OCI-LY1 (cell line): ENCODE data around the gene GATA2.

Experiments used
- H2AFZ ChIP-seq: fragments of 200-600 bp; sonication (generic), shearing (Covaris generic); 2 replicates; pipeline ENCODE4 v1.6.0; 2014; ENCODE audit warnings: antibody characterized with exemption, mild to moderate bottlenecking, low read length
- H3F3A ChIP-seq: fragments of 200-600 bp; sonication (generic), shearing (Covaris generic); 2 replicates; pipeline ENCODE4 v1.6.0; 2014; ENCODE audit warnings: mild to moderate bottlenecking, antibody characterized with exemption, low read length, moderate library complexity; ENCODE audit not compliant: insufficient read depth
- H3K27ac ChIP-seq: fragments of 200-600 bp; sonication (generic); 2 replicates; pipeline ENCODE4 v1.5.1; 2014; ENCODE audit warnings: low read length, mixed run types, mild to moderate bottlenecking, low read depth; ENCODE audit not compliant: poor library complexity, severe bottlenecking
- H3K27me3 ChIP-seq: fragments of 200-600 bp; sonication (generic); 2 replicates; pipeline ENCODE4 v1.6.0; 2014; ENCODE audit warnings: antibody characterized with exemption, mild to moderate bottlenecking, low read length, moderate library complexity; ENCODE audit not compliant: insufficient read depth
- H3K36me3 ChIP-seq: fragments of 200-600 bp; sonication (generic); 2 replicates; pipeline ENCODE4 v1.6.1; 2014; ENCODE audit warnings: mild to moderate bottlenecking, antibody characterized with exemption, low read length, moderate library complexity, mixed read lengths; ENCODE audit not compliant: insufficient read depth
- H3K4me1 ChIP-seq: fragments of 200-600 bp; sonication (generic); 2 replicates; pipeline ENCODE4 v1.5.1; 2014; ENCODE audit warnings: mild to moderate bottlenecking, low read length, moderate library complexity; ENCODE audit not compliant: insufficient read depth, severe bottlenecking
- H3K4me2 ChIP-seq: fragments of 200-600 bp; sonication (generic), shearing (Covaris generic); 2 replicates; pipeline ENCODE4 v1.6.1; 2014; ENCODE audit warnings: low read length
- H3K4me3 ChIP-seq: fragments of 200-600 bp; sonication (generic); 2 replicates; pipeline ENCODE4 v1.5.1; 2014; ENCODE audit warnings: low read length, low read depth, mild to moderate bottlenecking, mixed read lengths; ENCODE audit not compliant: poor library complexity, severe bottlenecking
- H3K79me2 ChIP-seq: fragments of 200-600 bp; shearing (Covaris generic); 2 replicates; pipeline ENCODE4 v1.6.1; 2016; ENCODE audit warnings: mixed run types, low read length, mixed read lengths; ENCODE audit not compliant: insufficient read depth
- H3K9ac ChIP-seq: fragments of 200-600 bp; sonication (generic), shearing (Covaris generic); 2 replicates; pipeline ENCODE4 v1.6.1; 2014; ENCODE audit warnings: mild to moderate bottlenecking, low read length, mixed read lengths
- H3K9me2 ChIP-seq: fragments of 200-600 bp; sonication (generic), shearing (Covaris generic); 2 replicates; pipeline ENCODE4 v1.6.1; 2014; ENCODE audit warnings: low read depth, mild to moderate bottlenecking, low read length, mixed read lengths
- H3K9me3 ChIP-seq: fragments of 200-600 bp; shearing (Covaris generic); 2 replicates; pipeline ENCODE4 v1.6.1; 2014; ENCODE audit warnings: low read length, mixed read lengths
- H4K20me1 ChIP-seq: fragments of 200-600 bp; sonication (generic), shearing (Covaris generic); 2 replicates; pipeline ENCODE4 v1.6.0; 2016; ENCODE audit warnings: mild to moderate bottlenecking, low read length; ENCODE audit not compliant: insufficient read depth
- EZH2 ChIP-seq: fragments of 200-600 bp; sonication (generic), shearing (Covaris generic); IDR thresholded peaks from 2 replicates; pipeline ENCODE4 v1.8.0; 2017; ENCODE audit warnings: borderline replicate concordance, mixed run types, mild to moderate bottlenecking, antibody characterized with exemption, low read length, moderate library complexity, mixed read lengths
- TF ChIP-seq, protein P1 (sequence below): fragments of 200-600 bp; sonication (generic), shearing (Covaris generic); IDR thresholded peaks from 2 replicates; pipeline ENCODE4 v1.5.1; 2017; ENCODE audit warnings: mild to moderate bottlenecking, antibody characterized with exemption, low read length, moderate library complexity, mixed read lengths

Gene GATA2

DNA sequence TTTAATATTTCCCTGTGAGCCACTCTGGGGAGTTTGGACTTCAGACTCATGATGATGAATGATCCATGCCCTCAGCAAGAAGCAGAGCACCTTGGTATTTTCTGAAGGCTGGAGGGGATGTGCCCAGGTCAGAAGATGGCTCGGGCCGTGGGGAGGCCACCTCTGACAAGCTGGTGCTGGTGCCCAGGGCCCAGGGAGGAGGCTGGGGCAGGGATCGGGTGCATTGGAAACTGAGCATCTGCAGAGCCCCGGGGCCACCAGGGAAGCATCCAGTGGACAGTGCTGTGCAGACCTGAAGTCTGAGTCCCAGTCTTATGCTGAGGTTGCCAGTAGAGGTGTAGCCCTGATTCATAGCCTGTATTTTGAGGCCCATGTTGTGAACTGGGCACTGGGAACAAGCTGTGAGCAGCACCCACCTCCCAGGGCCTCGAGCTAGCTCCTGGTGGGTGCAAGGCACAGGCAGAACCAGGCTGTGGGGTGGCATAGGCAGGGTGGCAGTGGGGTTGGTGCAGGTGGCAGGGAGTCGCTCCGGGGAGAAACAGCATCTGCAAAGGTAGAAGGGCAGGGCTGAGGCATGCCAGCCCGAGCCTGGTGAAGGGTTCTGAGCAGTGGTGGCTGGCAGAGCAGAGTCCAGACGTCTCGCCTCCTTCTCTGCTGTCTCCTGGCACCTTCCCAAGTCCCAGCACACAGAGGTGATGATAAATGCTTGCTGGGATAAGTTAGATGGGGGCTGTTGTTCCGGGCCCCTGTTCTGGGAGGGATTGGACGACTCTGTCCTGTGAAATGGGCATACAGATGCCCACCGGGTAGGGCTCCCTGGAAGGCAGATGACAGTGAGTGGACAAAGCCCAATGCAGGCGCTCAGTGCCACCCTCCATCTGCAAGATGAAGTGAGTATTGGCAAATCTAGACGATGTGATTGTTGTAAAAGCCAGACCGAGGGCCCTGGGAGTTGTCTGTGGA, 36.9 kb downstream of the GATA2 start:
- no peaks in the 10 kb centered on the region for H3K4me1 ChIP-seq
- no peak overlapping the region for H3K4me2 ChIP-seq
- H3K79me2 ChIP-seq = no peaks in the 10 kb centered on the region
- peaks cover 14% of the 10 kb centered on the region; the same call in 1 of the 2 replicates for H3K27me3 ChIP-seq
- no peaks in the 10 kb centered on the region for H4K20me1 ChIP-seq
- no peak overlapping the region for H3K27ac ChIP-seq
- H3K36me3 ChIP-seq = no peaks in the 10 kb centered on the region
- H3K9ac ChIP-seq = no peak overlapping the region
- no peak overlapping the region for H2AFZ ChIP-seq
- H3K9me3 ChIP-seq = no peaks in the 10 kb centered on the region
- H3K9me2 ChIP-seq = no peaks in the 10 kb centered on the region
- H3K4me3 ChIP-seq = no peak overlapping the region
- H3F3A ChIP-seq = no peaks in the 10 kb centered on the region
- no peak for TF ChIP-seq EZH2
- TF ChIP-seq, protein P1, sequence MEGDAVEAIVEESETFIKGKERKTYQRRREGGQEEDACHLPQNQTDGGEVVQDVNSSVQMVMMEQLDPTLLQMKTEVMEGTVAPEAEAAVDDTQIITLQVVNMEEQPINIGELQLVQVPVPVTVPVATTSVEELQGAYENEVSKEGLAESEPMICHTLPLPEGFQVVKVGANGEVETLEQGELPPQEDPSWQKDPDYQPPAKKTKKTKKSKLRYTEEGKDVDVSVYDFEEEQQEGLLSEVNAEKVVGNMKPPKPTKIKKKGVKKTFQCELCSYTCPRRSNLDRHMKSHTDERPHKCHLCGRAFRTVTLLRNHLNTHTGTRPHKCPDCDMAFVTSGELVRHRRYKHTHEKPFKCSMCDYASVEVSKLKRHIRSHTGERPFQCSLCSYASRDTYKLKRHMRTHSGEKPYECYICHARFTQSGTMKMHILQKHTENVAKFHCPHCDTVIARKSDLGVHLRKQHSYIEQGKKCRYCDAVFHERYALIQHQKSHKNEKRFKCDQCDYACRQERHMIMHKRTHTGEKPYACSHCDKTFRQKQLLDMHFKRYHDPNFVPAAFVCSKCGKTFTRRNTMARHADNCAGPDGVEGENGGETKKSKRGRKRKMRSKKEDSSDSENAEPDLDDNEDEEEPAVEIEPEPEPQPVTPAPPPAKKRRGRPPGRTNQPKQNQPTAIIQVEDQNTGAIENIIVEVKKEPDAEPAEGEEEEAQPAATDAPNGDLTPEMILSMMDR = no peak

DNA sequence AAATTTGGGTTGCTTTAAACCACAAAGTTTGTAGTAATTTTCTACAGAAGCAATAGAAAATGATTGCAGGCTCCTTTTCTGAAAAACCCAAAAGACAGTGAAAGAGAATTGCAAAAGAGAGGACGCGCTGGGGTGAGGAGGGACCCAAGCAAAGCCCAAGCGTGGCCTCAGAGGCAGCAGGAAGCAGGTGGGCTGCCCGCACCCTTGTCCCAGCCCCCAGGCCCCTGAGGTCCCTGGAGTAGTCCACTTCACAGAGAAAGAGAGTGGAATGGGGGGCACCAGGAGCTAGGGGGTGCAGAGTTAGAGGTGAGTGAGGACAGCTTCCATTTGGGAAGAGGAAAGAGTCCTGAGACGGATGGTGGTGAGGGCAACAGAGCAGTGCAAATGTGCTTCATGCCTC, 37.9 kb downstream of the GATA2 start:
- no peak for TF ChIP-seq EZH2
- Histone ChIP-seq H4K20me1 (no peaks in the 10 kb centered on the region), H3K4me3 (no peak overlapping the region), H3K9me3 (no peaks in the 10 kb centered on the region), H3K4me1 (no peaks in the 10 kb centered on the region), H3F3A (no peaks in the 10 kb centered on the region), H3K9ac (no peak overlapping the region), H3K36me3 (no peaks in the 10 kb centered on the region), H3K4me2 (no peak overlapping the region), H3K27me3 (peaks cover 19% of the 10 kb centered on the region; the same call in 1 of the 2 replicates), H3K27ac (no peak overlapping the region), H3K9me2 (no peaks in the 10 kb centered on the region), H2AFZ (no peak overlapping the region), H3K79me2 (no peaks in the 10 kb centered on the region)

DNA sequence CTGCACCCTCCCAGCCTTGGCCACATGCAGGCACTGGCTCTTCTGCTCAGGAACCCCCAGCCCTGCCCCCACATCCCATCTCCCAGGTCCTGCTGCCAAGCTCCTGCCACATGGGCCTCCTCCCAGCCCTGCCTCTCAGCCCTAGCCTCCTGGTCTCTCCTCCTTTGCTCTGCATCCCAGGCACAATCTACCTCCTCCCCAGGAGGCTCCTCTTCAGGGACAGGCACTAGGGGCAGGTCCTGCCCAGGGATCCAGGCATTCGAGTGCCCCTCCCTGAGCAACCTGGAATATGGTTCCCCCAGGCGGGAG, 38.7 kb downstream of the GATA2 start:
- peaks cover 19% of the 10 kb centered on the region; the same call in 1 of the 2 replicates for H3K27me3 ChIP-seq
- no peak for TF ChIP-seq EZH2
- TF ChIP-seq, protein P1 = no peak
- no peak overlapping the region for H3K9ac ChIP-seq
- H3K9me3 ChIP-seq = no peaks in the 10 kb centered on the region
- H3K4me1 ChIP-seq = no peaks in the 10 kb centered on the region
- no peak overlapping the region for H3K27ac ChIP-seq
- no peak overlapping the region for H2AFZ ChIP-seq
- H3K4me2 ChIP-seq = no peak overlapping the region
- no peaks in the 10 kb centered on the region for H3F3A ChIP-seq
- no peaks in the 10 kb centered on the region for H4K20me1 ChIP-seq
- H3K36me3 ChIP-seq = no peaks in the 10 kb centered on the region
- no peaks in the 10 kb centered on the region for H3K9me2 ChIP-seq
- H3K79me2 ChIP-seq = no peaks in the 10 kb centered on the region
- no peak overlapping the region for H3K4me3 ChIP-seq
